Activated naive CD4-positive, alpha-beta T cell treated with anti-CD3 and anti-CD28 coated beads for 36 hours (primary cell): ENCODE measurements around the gene GRIP1. TPM values are rescaled to one million over a fixed set of nuclear protein-coding genes. Genes with fewer than 3 reads are reported as not detected.
"Not testable (repeated sequence)": the region's sequence is repeated elsewhere in the genome, so short reads cannot be mapped to it uniquely, and the experiment has no call there.

Experiments
- CTCF ChIA-PET: fragments of 350-600 bp; sonication (Branson Sonifier 250); formaldehyde crosslinking; loops from one replicate; lab custom pipeline; 2021; ENCODE audit warnings: antibody characterized with exemption; lab: Charles Lee
- DNase-seq: peaks from one replicate; pipeline ENCODE4 v3.0.0-alpha.2; 2020
- H3K27ac Mint-ChIP-seq: one replicate; pipeline ENCODE4 v1.8.0; 2021; ENCODE audit warnings: mild to moderate bottlenecking, mixed read lengths
- H3K27me3 Mint-ChIP-seq: one replicate; pipeline ENCODE4 v1.8.0; 2021; ENCODE audit warnings: low read depth, mixed read lengths
- H3K36me3 Mint-ChIP-seq: one replicate; pipeline ENCODE4 v1.8.0; 2021; ENCODE audit warnings: low read depth, mixed read lengths
- H3K4me1 Mint-ChIP-seq: one replicate; pipeline ENCODE4 v1.8.0; 2021; ENCODE audit warnings: low read depth, mixed read lengths
- H3K4me3 Mint-ChIP-seq: one replicate; pipeline ENCODE4 v1.8.0; 2021; ENCODE audit warnings: mild to moderate bottlenecking, moderate library complexity, mixed read lengths
- H3K9me3 Mint-ChIP-seq: one replicate; pipeline ENCODE4 v1.8.0; 2021; ENCODE audit warnings: mixed read lengths
- intact Hi-C: fragments of 100-400 bp; cut with micrococcal nuclease; formaldehyde crosslinking; loops from one replicate; pipeline ENCODE4 v1.15.1; 2023
- total RNA-seq, 2 experiments: library from RNA; stranded (reverse); gene quantifications; one replicate each; pipeline ENCODE4 v1.2.3, GENCODE V29; 2021

Gene GRIP1
- total RNA-seq, 2 experiments from 2014 or later = 1.2 to 2.2 TPM

DNA sequence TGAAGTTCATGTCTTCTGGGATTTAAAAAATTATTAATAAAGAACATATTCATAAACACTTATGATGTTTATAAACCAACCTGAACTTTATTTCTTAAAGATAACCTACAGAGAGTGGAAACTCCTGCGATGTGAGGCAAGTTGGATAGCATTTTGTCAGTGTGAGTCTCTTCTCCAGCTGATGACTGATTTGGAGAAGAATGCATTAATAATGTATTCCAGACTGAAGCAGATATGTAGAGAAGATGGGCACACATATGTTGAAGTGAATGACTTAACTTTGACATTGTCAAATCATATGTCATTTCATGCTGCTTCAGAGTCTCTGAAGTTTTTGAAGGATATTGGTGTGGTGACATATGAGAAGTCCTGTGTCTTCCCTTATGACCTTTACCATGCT is 369.3 kb downstream of the GRIP1 start:
- Mint-ChIP-seq H3K4me3 (no peak overlapping the region), H3K9me3 (peaks cover 3% of the 10 kb centered on the region), H3K4me1 (peaks cover 76% of the 10 kb centered on the region), H3K36me3 (peaks cover 60% of the 10 kb centered on the region), H3K27ac (no peak overlapping the region), H3K27me3 (no peaks in the 10 kb centered on the region)
- no peak for DNase-seq
- intact Hi-C loops = loop anchor here (10.0 kb wide), 2 partner anchors 1675 to 1905 kb away; partner anchors contain the start of genes IFNG-AS1 and XPOT
- CTCF ChIA-PET = no interaction called here

DNA sequence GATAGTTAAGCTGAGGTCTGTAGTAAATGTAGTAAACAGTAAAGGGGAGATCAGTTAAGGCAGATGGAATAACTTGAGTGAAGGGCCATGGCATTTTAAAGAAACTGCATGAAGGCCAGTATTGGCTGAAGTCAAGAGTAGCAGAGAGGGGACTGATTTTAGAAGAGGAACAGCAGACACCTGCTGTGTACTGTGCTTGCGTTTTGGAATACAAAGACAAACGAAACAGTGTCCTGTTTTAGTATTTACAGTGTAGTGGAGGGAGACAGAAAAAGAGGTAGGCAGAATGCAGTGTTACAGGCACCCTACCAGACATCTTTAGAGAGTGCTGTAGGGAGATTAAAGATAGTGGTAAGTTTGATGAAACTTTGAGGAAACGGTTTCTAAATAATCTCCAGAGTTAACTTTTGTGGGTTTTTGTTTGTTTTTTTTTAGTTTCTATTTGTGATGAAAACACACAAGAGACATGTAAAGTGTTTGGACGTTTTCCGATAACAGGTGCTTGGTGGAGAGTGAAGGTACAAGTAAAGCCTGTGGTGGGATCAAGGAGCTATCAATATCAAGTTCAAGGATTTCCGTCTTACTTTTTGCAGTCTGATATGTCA is 374.5 kb downstream of the GRIP1 start:
- Mint-ChIP-seq H3K4me3 (peak overlapping the region; percentile 100), H3K36me3 (peaks cover 40% of the 10 kb centered on the region), H3K4me1 (peaks cover 45% of the 10 kb centered on the region), H3K27me3 (no peaks in the 10 kb centered on the region), H3K9me3 (no peaks in the 10 kb centered on the region), H3K27ac (peak overlapping the region; percentile 100)
- intact Hi-C loops = loop anchor here (2.0 to 10.0 kb wide), 5 partner anchors 14 to 1900 kb away; partner anchors contain the start of genes IFNG-AS1 and XPOT
- no peak for DNase-seq
- CTCF ChIA-PET = interaction anchor here (0.7 to 1.5 kb wide), 4 partner anchors 34 to 144 kb away, joined by 3 to 5 read pairs (median 3); no protein-coding TSS in a partner anchor

DNA sequence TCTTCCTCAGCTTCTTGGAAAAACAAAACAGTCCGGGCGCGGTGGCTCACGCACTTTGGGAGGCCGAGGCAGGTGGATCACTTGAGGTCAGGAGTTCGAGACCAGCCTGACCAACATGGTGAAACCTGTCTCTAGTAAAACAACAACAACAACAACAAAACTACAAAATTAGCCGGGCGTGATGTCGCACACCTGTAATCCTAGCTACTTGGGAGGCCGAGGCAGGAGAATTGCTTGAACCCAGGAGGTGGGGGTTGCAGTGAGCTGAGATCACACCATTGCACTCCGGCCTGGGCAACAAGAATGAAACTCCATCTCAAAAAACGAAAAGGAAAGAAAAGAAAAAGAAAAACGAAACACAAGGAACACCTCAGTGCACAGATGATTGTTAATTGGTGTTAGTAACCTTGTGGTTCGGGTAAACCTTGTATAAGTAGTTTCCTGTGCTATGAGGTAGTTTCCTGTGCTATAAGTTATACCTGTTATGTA is 375.5 kb downstream of the GRIP1 start:
- Mint-ChIP-seq H3K4me1 (peaks cover 40% of the 10 kb centered on the region), H3K27ac (peak overlapping the region; percentile 100), H3K36me3 (peaks cover 36% of the 10 kb centered on the region), H3K4me3 (peak overlapping the region; percentile 100)
- intact Hi-C loops = loop anchor here (1.0 to 10.0 kb wide), 8 partner anchors 9 to 1899 kb away; partner anchors contain the start of genes IFNG-AS1, LLPH and XPOT
- not testable (repeated sequence) for H3K27me3 Mint-ChIP-seq, H3K9me3 Mint-ChIP-seq
- CTCF ChIA-PET = interaction anchor here (1.4 to 2.2 kb wide), 4 partner anchors 31 to 134 kb away, joined by 5 to 8 read pairs (median 6); partner anchors contain the start of gene TMBIM4
- DNase-seq = peak; percentile 51

DNA sequence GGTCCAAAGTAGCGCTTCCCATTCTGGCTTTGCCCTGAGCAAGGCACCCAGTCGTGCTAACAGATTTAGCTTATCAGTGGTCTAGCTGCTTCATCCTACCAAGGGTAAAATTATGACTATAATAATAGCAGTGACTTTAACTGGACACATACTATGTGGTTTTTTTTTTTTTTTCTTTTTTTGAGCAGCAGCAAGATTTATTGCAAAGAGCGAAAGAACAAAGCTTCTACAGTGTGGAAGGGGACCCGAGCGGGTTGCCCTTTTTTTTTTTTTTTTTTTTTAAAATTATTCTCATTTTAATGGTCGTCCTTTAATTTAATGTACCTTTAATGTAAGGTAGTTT is 376.1 kb downstream of the GRIP1 start:
- no peak for DNase-seq
- intact Hi-C loops = loop anchor here (1.0 to 10.0 kb wide), 13 partner anchors 10 to 1898 kb away; partner anchors contain the start of genes IFNG-AS1, LEMD3, LLPH and TMBIM4
- peaks cover 35% of the 10 kb centered on the region for H3K4me1 Mint-ChIP-seq

DNA sequence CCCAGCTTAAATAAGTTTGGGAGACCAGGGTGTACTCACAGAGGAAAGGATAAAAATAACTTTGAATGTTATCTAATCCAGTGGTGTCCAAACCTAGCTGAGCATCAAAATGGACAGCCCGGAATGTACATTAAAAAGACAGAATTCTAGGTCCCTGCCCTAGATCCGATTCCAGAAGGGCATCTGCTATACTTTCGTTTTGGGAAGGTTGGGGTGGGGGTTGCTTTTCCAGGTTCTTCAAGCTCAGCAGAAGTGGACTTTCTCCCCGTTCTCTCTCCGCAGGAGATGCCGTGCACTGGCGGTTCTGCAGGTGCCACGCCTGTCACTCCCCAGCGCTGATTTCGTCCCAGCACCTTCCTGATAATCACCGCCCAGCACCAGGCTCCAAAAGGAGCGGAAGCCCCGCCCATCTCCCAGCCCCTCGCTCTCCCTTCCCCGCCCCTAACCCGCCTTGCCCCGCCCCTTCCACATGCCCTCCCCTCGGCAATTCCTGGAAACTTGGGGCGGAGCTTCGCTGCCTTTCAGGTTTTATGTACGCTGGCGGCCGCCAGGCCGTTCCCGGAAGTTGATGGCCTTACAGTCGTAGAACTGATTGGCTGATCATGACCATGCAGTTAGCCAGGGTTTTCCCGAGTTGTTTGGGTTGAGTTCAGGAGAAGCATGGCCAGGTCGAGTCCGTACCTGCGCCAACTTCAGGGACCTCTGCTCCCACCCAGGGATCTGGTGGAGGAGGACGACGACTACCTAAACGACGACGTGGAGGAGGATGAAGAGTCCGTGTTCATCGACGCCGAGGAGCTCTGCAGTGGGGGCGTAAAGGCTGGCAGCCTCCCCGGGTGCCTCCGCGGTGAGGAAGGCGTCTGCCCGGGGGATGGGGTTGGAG is 376.7 kb downstream of the GRIP1 start, which contains the start of gene HELB:
Gene HELB, plus strand, starts transcription at position 550 of the 883 bp plus-strand sequence. Its CDS starts 111 bp downstream, at position 661.
- CTCF ChIA-PET = interaction anchor here (0.6 to 2.2 kb wide), 8 partner anchors 12 to 151 kb away, joined by 3 to 8 read pairs (median 5); partner anchors contain the start of gene TMBIM4
- Mint-ChIP-seq H3K27me3 (no peaks in the 10 kb centered on the region), H3K36me3 (peaks cover 28% of the 10 kb centered on the region), H3K4me1 (peaks cover 36% of the 10 kb centered on the region), H3K4me3 (peak within 1 kb of the TSS; percentile 100), H3K9me3 (no peaks in the 10 kb centered on the region), H3K27ac (peak within 1 kb of the TSS; percentile 100)
- intact Hi-C loops = loop anchor here (1.0 to 10.0 kb wide), 10 partner anchors 14 to 1897 kb away; partner anchors contain the start of genes IFNG-AS1, LEMD3, TMBIM4 and XPOT
- DNase-seq = peak; percentile 99

More for the DNA sequence above, 376.1 kb downstream of the GRIP1 start:
- H3K27ac Mint-ChIP-seq = peak overlapping the region; percentile 100
- H3K36me3 Mint-ChIP-seq = peaks cover 32% of the 10 kb centered on the region
- no peaks in the 10 kb centered on the region for H3K9me3 Mint-ChIP-seq
- no peaks in the 10 kb centered on the region for H3K27me3 Mint-ChIP-seq
- peak overlapping the region; percentile 100 for H3K4me3 Mint-ChIP-seq
- CTCF ChIA-PET = interaction anchor here (0.6 to 2.2 kb wide), 6 partner anchors 13 to 152 kb away, joined by 4 to 8 read pairs (median 6); partner anchors contain the start of gene TMBIM4

DNA sequence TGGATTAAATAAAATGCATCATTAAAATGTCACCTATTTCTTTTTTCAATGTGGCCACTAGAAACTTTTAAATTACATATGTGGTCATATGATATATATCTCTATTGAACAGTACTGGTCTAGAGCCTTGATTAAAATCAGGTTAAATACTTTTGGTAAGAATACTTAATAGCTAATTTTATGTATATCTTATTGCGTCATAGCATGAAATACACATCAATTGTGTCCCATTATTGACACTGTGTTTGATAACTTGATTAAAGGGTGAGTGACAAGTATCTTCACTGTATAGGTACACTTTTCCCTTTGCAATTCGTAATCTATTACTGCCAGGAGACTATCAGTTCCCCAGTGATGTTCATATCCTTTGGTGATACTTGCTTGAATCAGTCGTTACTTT is 381.0 kb downstream of the GRIP1 start:
- intact Hi-C loops = no loop called here

More for the DNA sequence above, 381.0 kb downstream of the GRIP1 start:
- no peak overlapping the region for H3K4me3 Mint-ChIP-seq
- no peaks in the 10 kb centered on the region for H3K36me3 Mint-ChIP-seq
- no peak overlapping the region for H3K27ac Mint-ChIP-seq
- H3K4me1 Mint-ChIP-seq = peaks cover 33% of the 10 kb centered on the region
- H3K27me3 Mint-ChIP-seq = no peaks in the 10 kb centered on the region
- no peaks in the 10 kb centered on the region for H3K9me3 Mint-ChIP-seq
- CTCF ChIA-PET = no interaction called here
- DNase-seq = no peak
